ENCODE measurements around the gene ELF1.

GRCh38 chr13:41017159-41017558 lies 2.0 kb downstream of the ELF1 start:
- no peak for TF ChIP-seq POLR2A (IDR thresholded peaks at IDR 0.05)
- no peak for TF ChIP-seq CTCF (IDR thresholded peaks at IDR 0.05)
